Testis (tissue), 3 donors: ENCODE results near the gene GLTPD2. TPM values are rescaled to one million over a fixed set of nuclear protein-coding genes. Genes with fewer than 3 reads are reported as not detected.

Experiments
- DNase-seq: peaks from one replicate; pipeline ENCODE4 v3.0.0-alpha.2; 2019
- H3K27ac ChIP-seq, 2 donors: fragments of 200-600 bp; sonication (generic); one replicate each; pipeline ENCODE4 v1.5.1; 2019
- H3K27me3 ChIP-seq: fragments of 200-600 bp; sonication (generic); one replicate; pipeline ENCODE4 v1.5.1; 2019
- H3K36me3 ChIP-seq: fragments of 200-600 bp; sonication (generic); one replicate; pipeline ENCODE4 v1.5.1; 2017; ENCODE audit warnings: low read depth; ENCODE audit errors: missing control alignments
- H3K4me1 ChIP-seq: fragments of 200-600 bp; sonication (generic); one replicate; pipeline ENCODE4 v1.5.1; 2019
- H3K4me3 ChIP-seq, 2 donors: fragments of 200-600 bp; sonication (generic); one replicate each; pipeline ENCODE4 v1.5.1; 2017 to 2019
- H3K9me3 ChIP-seq: fragments of 200-600 bp; sonication (generic); one replicate; pipeline ENCODE4 v1.5.1; 2017
- CTCF ChIP-seq, 3 experiments: fragments of 450-650 bp in 2 of 3; fragments of 200-600 bp in 1 of 3; sonication (generic) in 1 of 3; IDR thresholded peaks; one replicate each; pipeline ENCODE4 v1.5.1; 2016 to 2019; ENCODE audit warnings: antibody characterized with exemption in 3 of 3, mild to moderate bottlenecking in 2 of 3, moderate library complexity in 1 of 3
- POLR2A ChIP-seq: fragments of 450-650 bp; IDR thresholded peaks from one replicate; pipeline ENCODE4 v1.6.1; 2017; ENCODE audit warnings: antibody characterized with exemption, mild to moderate bottlenecking, moderate library complexity
- WGBS, 2 donors: methylation state at CpG; one replicate each; pipeline ENCODE4 v1.1.5; 2018; 5-methylcytosine and 5-hydroxymethylcytosine counted together
- intact Hi-C: fragments of 100-400 bp; cut with DNase I; formaldehyde crosslinking; loops from one replicate; pipeline ENCODE4 v1.15.1; 2023; ENCODE audit warnings: low total_unique reads
- polyA plus RNA-seq: library from polyadenylated mRNA; stranded (reverse); fragments of 350-450 nt; fragmentation: Illumina TruSeq; extraction: RNeasy Lipid Tissue Mini Kit (QIAGEN cat#74804); gene quantifications from one replicate; pipeline ENCODE4 v1.2.3, GENCODE V29; 2014; ENCODE audit warnings: low read depth, low replicate concordance; ENCODE audit not compliant: insufficient read depth
- total RNA-seq, 2 donors: library from RNA; depleted of rRNA; stranded (reverse); fragments of >200 nt; gene quantifications; one replicate each; pipeline ENCODE4 v1.2.3, GENCODE V29; 2016

The GLTPD2 gene
- total and polyA plus RNA-seq, 3 donors from 2014 or later: not detected

DNA sequence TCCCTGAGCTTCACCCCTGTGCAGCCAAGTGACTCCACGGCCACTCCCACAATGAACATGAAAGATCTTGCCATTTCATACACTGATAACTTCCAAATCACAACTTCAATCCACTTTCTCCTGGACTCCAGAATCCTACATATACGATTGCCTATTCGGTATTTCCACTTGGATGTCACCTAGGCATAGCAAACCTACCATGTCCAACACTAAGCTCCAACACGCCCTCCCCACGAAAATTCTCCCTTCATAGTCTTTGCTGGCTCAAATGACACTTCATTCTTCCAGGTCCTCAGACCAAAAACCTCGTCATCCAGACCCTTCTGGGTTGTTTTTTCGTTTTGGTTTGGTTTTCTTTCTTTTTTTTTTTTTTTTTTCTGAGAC, 1.9 kb downstream of the GLTPD2 start:
- Histone ChIP-seq H3K4me3 (peak overlapping the region; percentile 59 to 72), H3K27ac (peak overlapping the region; percentile 71 to 91), H3K27me3 (no peaks in the 10 kb centered on the region), H3K36me3 (no peaks in the 10 kb centered on the region), H3K4me1 (peaks cover 24% of the 10 kb centered on the region), H3K9me3 (no peaks in the 10 kb centered on the region)
- no peak for DNase-seq
- intact Hi-C loops: loop anchor here (5.0 kb wide), 1 partner anchor 97 kb away; no protein-coding TSS in a partner anchor
- no peak for TF ChIP-seq CTCF (IDR thresholded peaks at IDR 0.05)
- TF ChIP-seq POLR2A: no peak
- WGBS, 2 donors: 23 to 26% methylated on average over 7 of the region's 7 CpGs

DNA sequence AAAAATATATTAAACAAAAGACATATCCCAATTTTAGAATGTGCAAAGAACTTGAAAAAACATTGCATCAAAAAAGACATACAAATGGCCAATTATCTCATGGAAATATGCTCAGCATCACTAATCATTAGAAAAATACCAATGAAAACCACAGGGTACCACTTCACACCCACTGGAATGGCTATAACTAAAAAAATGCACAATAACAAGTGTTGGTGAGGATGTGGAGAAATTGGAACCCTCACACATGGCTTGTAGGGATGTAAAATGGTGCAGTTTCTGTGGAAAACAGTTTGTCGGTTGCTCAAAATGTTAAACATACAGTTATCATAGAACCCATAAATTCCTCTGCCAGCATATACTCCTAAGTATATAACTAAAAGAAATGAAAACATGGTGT, 6.4 kb downstream of the GLTPD2 start:
- TF ChIP-seq CTCF (IDR thresholded peaks at IDR 0.05): no peak
- TF ChIP-seq POLR2A: no peak
- DNase-seq: no peak
- intact Hi-C loops: no loop called here
- Histone ChIP-seq H3K27ac (peak overlapping the region in 1 of 2 donors; percentile 85), H3K4me1 (peaks cover 4% of the 10 kb centered on the region), H3K4me3 (peak overlapping the region in 1 of 2 donors; percentile 79), H3K36me3 (no peaks in the 10 kb centered on the region), H3K9me3 (no peaks in the 10 kb centered on the region), H3K27me3 (no peaks in the 10 kb centered on the region)
- 71 to 81% methylated on average over 1 of the region's 1 CpG for WGBS, 2 donors

- Histone ChIP-seq H3K4me1 (peaks cover 4% of the 10 kb centered on the region), H3K27me3 (no peaks in the 10 kb centered on the region), H3K4me3 (peak overlapping the region; percentile 73 to 79), H3K9me3 (no peaks in the 10 kb centered on the region), H3K36me3 (no peaks in the 10 kb centered on the region), H3K27ac (peak overlapping the region; percentile 60 to 85)
- 0 to 2% methylated on average over 7 of the region's 7 CpGs for WGBS, 2 donors
- DNase-seq: peak; percentile 53
- TF ChIP-seq POLR2A: no peak
- TF ChIP-seq CTCF (IDR thresholded peaks at IDR 0.05): no peak
- intact Hi-C loops: no loop called here
Observed at GRCh38 chr17:4796552-4796920, 7.8 kb downstream of the GLTPD2 start.

GRCh38 chr17:4800462-4801196, 11.9 kb downstream of the GLTPD2 start:
- no peaks in the 10 kb centered on the region for H3K36me3 ChIP-seq
- H3K4me3 ChIP-seq: no peak overlapping the region
- 70 to 76% methylated on average over 10 of the region's 10 CpGs for WGBS, 2 donors
- DNase-seq: no peak
- no peak overlapping the region for H3K27ac ChIP-seq
- H3K9me3 ChIP-seq: no peaks in the 10 kb centered on the region
- H3K27me3 ChIP-seq: no peaks in the 10 kb centered on the region
- H3K4me1 ChIP-seq: peaks cover 4% of the 10 kb centered on the region
- TF ChIP-seq CTCF (IDR thresholded peaks at IDR 0.05) (no peak), POLR2A (no peak)
- intact Hi-C loops: no loop called here

- no peaks in the 10 kb centered on the region for H3K27me3 ChIP-seq
- intact Hi-C loops: no loop called here
- H3K4me1 ChIP-seq: no peaks in the 10 kb centered on the region
- no peak within 1 kb of the TSS for H3K4me3 ChIP-seq
- 83 to 91% methylated on average over 9 of the region's 9 CpGs for WGBS, 2 donors
- H3K36me3 ChIP-seq: no peaks in the 10 kb centered on the region
- no peak within 1 kb of the TSS for H3K27ac ChIP-seq
- H3K9me3 ChIP-seq: no peaks in the 10 kb centered on the region
- DNase-seq: no peak
- TF ChIP-seq POLR2A (no peak), CTCF (IDR thresholded peaks at IDR 0.05) (no peak)
Observed at GRCh38 chr17:4802228-4802627, 13.5 kb downstream of the GLTPD2 start, which contains the start of gene C17orf114. Gene C17orf114 (minus strand): TSS chr17:4802328.
